DMS153 (cell line): Measurements from ENCODE around the gene FYN.

ENCODE experiments used
- DNase-seq: peaks from one replicate; lab custom pipeline; 2025; lab: John Stamatoyannopoulos, UW

FYN gene

GRCh38 chr6:111769365-111770152 lies 103.7 kb downstream of the FYN start:
- DNase-seq = no peak

GRCh38 chr6:111768431-111768770 lies 104.9 kb downstream of the FYN start:
- no peak for DNase-seq

- DNase-seq = no peak
Measured at GRCh38 chr6:111767752-111768430, 105.4 kb downstream of the FYN start.

- DNase-seq = no peak
Measured at GRCh38 chr6:111766201-111766857, 106.9 kb downstream of the FYN start.

GRCh38 chr6:111765763-111766162 lies 107.5 kb downstream of the FYN start:
- no peak for DNase-seq

- DNase-seq = no peak
Measured at GRCh38 chr6:111764238-111765175, 108.7 kb downstream of the FYN start.

GRCh38 chr6:111763381-111763780 lies 109.9 kb downstream of the FYN start:
- no peak for DNase-seq

GRCh38 chr6:111761783-111762312 lies 111.4 kb downstream of the FYN start:
- no peak for DNase-seq

- no peak for DNase-seq
Measured at GRCh38 chr6:111761212-111761611, 112.0 kb downstream of the FYN start.

GRCh38 chr6:111759836-111760785 lies 113.1 kb downstream of the FYN start:
- no peak for DNase-seq

GRCh38 chr6:111759331-111759835 lies 113.9 kb downstream of the FYN start:
- no peak for DNase-seq

GRCh38 chr6:111758608-111759329 lies 114.5 kb downstream of the FYN start:
- DNase-seq = no peak

GRCh38 chr6:111757342-111757741 lies 115.9 kb downstream of the FYN start:
- DNase-seq = no peak

GRCh38 chr6:111754423-111754822 lies 118.8 kb downstream of the FYN start:
- no peak for DNase-seq

GRCh38 chr6:111753573-111753972 lies 119.7 kb downstream of the FYN start:
- no peak for DNase-seq

- DNase-seq = no peak
Measured at GRCh38 chr6:111752476-111752875, 120.8 kb downstream of the FYN start.

GRCh38 chr6:111750753-111751673 lies 122.2 kb downstream of the FYN start:
- DNase-seq = no peak

- DNase-seq = no peak
Measured at GRCh38 chr6:111750153-111750552, 123.1 kb downstream of the FYN start.

GRCh38 chr6:111748231-111748647 lies 125.0 kb downstream of the FYN start:
- no peak for DNase-seq
